Left ventricle myocardium inferior (tissue), 1 donor: ENCODE measurements around the gene PAQR4. TPM values are rescaled to one million over a fixed set of nuclear protein-coding genes. Genes with fewer than 3 reads are reported as not detected.

Experiments
- DNase-seq: peaks from one replicate; pipeline ENCODE4 v3.0.0-alpha.2; 2020
- H3K27ac ChIP-seq: fragments of 200-600 bp; replicated peaks from 2 replicates; pipeline ENCODE4 v1.8.0; 2021
- H3K27me3 ChIP-seq: fragments of 200-600 bp; 2 replicates; pipeline ENCODE4 v1.8.0; 2021; ENCODE audit warnings: low read depth
- H3K36me3 ChIP-seq: fragments of 200-600 bp; 2 replicates; pipeline ENCODE4 v1.8.0; 2021
- H3K4me1 ChIP-seq: fragments of 200-600 bp; 2 replicates; pipeline ENCODE4 v1.8.0; 2021
- H3K4me3 ChIP-seq: fragments of 200-600 bp; 2 replicates; pipeline ENCODE4 v1.8.0; 2021; ENCODE audit warnings: mild to moderate bottlenecking, moderate library complexity
- H3K9me3 ChIP-seq: fragments of 200-600 bp; replicated peaks from 2 replicates; pipeline ENCODE4 v1.8.0; 2021
- CTCF ChIP-seq: fragments of 200-600 bp; IDR thresholded peaks from 2 replicates; pipeline ENCODE4 v1.8.0; 2021; ENCODE audit warnings: antibody characterized with exemption, mild to moderate bottlenecking, borderline replicate concordance
- intact Hi-C: fragments of 100-400 bp; cut with micrococcal nuclease; formaldehyde crosslinking; loops from one replicate; pipeline ENCODE4 v1.11.0; 2022
- total RNA-seq: library from RNA; stranded (reverse); fragmentation: NEBNext Ultra II Directional; extraction: Animal tissue kit (Norgen Biotek cat#: 25700); gene quantifications from one replicate; pipeline ENCODE4 v1.2.1, GENCODE V29; 2021
- donor health status: DM: no; HTN: yes; CAD: no; lungs with severe emphysema.

The PAQR4 gene
- total RNA-seq, 1 donor from 2014 or later: 9.2 TPM

- H3K36me3 ChIP-seq: peaks cover 39% of the 10 kb centered on the region
- H3K9me3 ChIP-seq: no peaks in the 10 kb centered on the region
- H3K27ac ChIP-seq: no peak overlapping the region
- peaks cover 1% of the 10 kb centered on the region for H3K27me3 ChIP-seq
- no peak overlapping the region for H3K4me3 ChIP-seq
- intact Hi-C loops: no loop called here
- TF ChIP-seq CTCF: no peak
- no peak for DNase-seq
- H3K4me1 ChIP-seq: no peaks in the 10 kb centered on the region
These were observed 20.1 kb upstream of the PAQR4 start for GRCh38 chr16:2948807-2949704.

- TF ChIP-seq CTCF: no peak
- H3K27ac ChIP-seq: no peak overlapping the region
- no peaks in the 10 kb centered on the region for H3K9me3 ChIP-seq
- H3K27me3 ChIP-seq: peaks cover 9% of the 10 kb centered on the region
- H3K4me1 ChIP-seq: no peaks in the 10 kb centered on the region
- H3K4me3 ChIP-seq: no peak overlapping the region
- peaks cover 33% of the 10 kb centered on the region for H3K36me3 ChIP-seq
- intact Hi-C loops: no loop called here
- no peak for DNase-seq
These were observed 19.3 kb upstream of the PAQR4 start for GRCh38 chr16:2949705-2950352.

GRCh38 chr16:2950353-2950724 is 18.8 kb upstream of the PAQR4 start:
- Histone ChIP-seq H3K4me3 (no peak overlapping the region), H3K36me3 (peaks cover 33% of the 10 kb centered on the region)
- intact Hi-C loops: no loop called here

GRCh38 chr16:2950773-2951172 is 18.4 kb upstream of the PAQR4 start:
- Histone ChIP-seq H3K27me3 (peaks cover 18% of the 10 kb centered on the region), H3K27ac (no peak overlapping the region), H3K9me3 (no peaks in the 10 kb centered on the region), H3K4me1 (no peaks in the 10 kb centered on the region), H3K36me3 (peaks cover 33% of the 10 kb centered on the region), H3K4me3 (no peak overlapping the region)
- intact Hi-C loops: no loop called here
- no peak for DNase-seq
- TF ChIP-seq CTCF: no peak

More at GRCh38 chr16:2950353-2950724, 18.8 kb upstream of the PAQR4 start:
- no peak for DNase-seq
- Histone ChIP-seq H3K27me3 (peaks cover 14% of the 10 kb centered on the region), H3K4me1 (no peaks in the 10 kb centered on the region), H3K9me3 (no peaks in the 10 kb centered on the region), H3K27ac (no peak overlapping the region)
- no peak for TF ChIP-seq CTCF

GRCh38 chr16:2952679-2953078 is 16.5 kb upstream of the PAQR4 start:
- Histone ChIP-seq H3K27ac (no peak overlapping the region), H3K27me3 (peaks cover 37% of the 10 kb centered on the region), H3K4me3 (no peak overlapping the region), H3K9me3 (no peaks in the 10 kb centered on the region), H3K36me3 (peaks cover 22% of the 10 kb centered on the region), H3K4me1 (no peaks in the 10 kb centered on the region)
- no peak for DNase-seq
- TF ChIP-seq CTCF: no peak
- intact Hi-C loops: no loop called here
